Measurements from ENCODE around the gene IL12RB1. TPM values are rescaled to one million over a fixed set of nuclear protein-coding genes. Genes with fewer than 3 reads are reported as not detected.

Gene IL12RB1
- total RNA-seq, 3 donors from 2014 or later (not counting 1 experiment from before 2014, with no cell fraction given) = 90.1 to 105 (median 95.7) TPM

GRCh38 chr19:18072335-18072734, 14.4 kb downstream of the IL12RB1 start:
- TF ChIP-seq CTCF (IDR thresholded peaks at IDR 0.05) = no peak
- Mint-ChIP-seq H3K4me1 (peaks cover 10 to 12% of the 10 kb centered on the region in 2 donors), H3K4me3 (no peak overlapping the region), H3K27ac (no peak overlapping the region), H3K9me3 (no peaks in the 10 kb centered on the region), H3K36me3 (peaks cover 9% of the 10 kb centered on the region), H3K27me3 (ENCODE audit: low read depth in 2 of 2) (no peaks in the 10 kb centered on the region)
- no peak for DNase-seq
- no peak for ATAC-seq
- no peaks in the 10 kb centered on the region for H3K27me3 ChIP-seq (ENCODE audit: control insufficient read depth, insufficient read depth, low read length)
- no peak overlapping the region for H3K4me3 ChIP-seq (ENCODE audit: low read length)
- H3K27ac ChIP-seq (ENCODE audit: low read length) = no peak overlapping the region
- 90% methylated on average over 6 of the region's 6 CpGs for WGBS (ENCODE audit: insufficient coverage)
- H3K9me3 ChIP-seq (ENCODE audit: control insufficient read depth, insufficient read depth, low read length) = no peaks in the 10 kb centered on the region
- H3K36me3 ChIP-seq (ENCODE audit: control insufficient read depth, insufficient read depth, low read length) = peaks cover 52% of the 10 kb centered on the region
- intact Hi-C loops (cut with micrococcal nuclease) = no loop called here
- peaks cover 13% of the 10 kb centered on the region for H3K4me1 ChIP-seq (ENCODE audit: control insufficient read depth, insufficient read depth, low read length)

GRCh38 chr19:18070181-18070580, 16.6 kb downstream of the IL12RB1 start:
- H3K27me3 Mint-ChIP-seq (ENCODE audit: low read depth in 2 of 2) = no peaks in the 10 kb centered on the region
- peaks cover 13% of the 10 kb centered on the region for H3K4me1 ChIP-seq (ENCODE audit: control insufficient read depth, insufficient read depth, low read length)
- no peaks in the 10 kb centered on the region for H3K27me3 ChIP-seq (ENCODE audit: control insufficient read depth, insufficient read depth, low read length)
- no peak overlapping the region for H3K27ac Mint-ChIP-seq
- no peak overlapping the region for H3K4me3 Mint-ChIP-seq
- peaks cover 9% of the 10 kb centered on the region for H3K36me3 Mint-ChIP-seq
- no peaks in the 10 kb centered on the region for H3K9me3 Mint-ChIP-seq
- peaks cover 10 to 12% of the 10 kb centered on the region in 2 donors for H3K4me1 Mint-ChIP-seq
- ATAC-seq (no peak), DNase-seq (no peak)
- no peaks in the 10 kb centered on the region for H3K9me3 ChIP-seq (ENCODE audit: control insufficient read depth, insufficient read depth, low read length)
- intact Hi-C loops (cut with micrococcal nuclease) = no loop called here
- 97% methylated on average over 11 of the region's 11 CpGs for WGBS (ENCODE audit: insufficient coverage)
- TF ChIP-seq CTCF (IDR thresholded peaks at IDR 0.05) = no peak
- H3K27ac ChIP-seq (ENCODE audit: low read length) = no peak overlapping the region
- no peak overlapping the region for H3K4me3 ChIP-seq (ENCODE audit: low read length)
- H3K36me3 ChIP-seq (ENCODE audit: control insufficient read depth, insufficient read depth, low read length) = peaks cover 38% of the 10 kb centered on the region

GRCh38 chr19:18069383-18069782, 17.4 kb downstream of the IL12RB1 start:
- peaks cover 13% of the 10 kb centered on the region for H3K4me1 ChIP-seq (ENCODE audit: control insufficient read depth, insufficient read depth, low read length)
- peaks cover 10 to 12% of the 10 kb centered on the region in 2 donors for H3K4me1 Mint-ChIP-seq
- H3K27ac ChIP-seq (ENCODE audit: low read length) = no peak overlapping the region
- H3K4me3 ChIP-seq (ENCODE audit: low read length) = no peak overlapping the region
- H3K36me3 ChIP-seq (ENCODE audit: control insufficient read depth, insufficient read depth, low read length) = peaks cover 44% of the 10 kb centered on the region
- H3K9me3 ChIP-seq (ENCODE audit: control insufficient read depth, insufficient read depth, low read length) = no peaks in the 10 kb centered on the region
- H3K27me3 Mint-ChIP-seq (ENCODE audit: low read depth in 2 of 2) = no peaks in the 10 kb centered on the region
- H3K9me3 Mint-ChIP-seq = no peaks in the 10 kb centered on the region
- no peak overlapping the region for H3K27ac Mint-ChIP-seq
- WGBS (ENCODE audit: insufficient coverage) = 89% methylated on average over 13 of the region's 15 CpGs
- TF ChIP-seq CTCF (IDR thresholded peaks at IDR 0.05) = no peak
- H3K36me3 Mint-ChIP-seq = peaks cover 9% of the 10 kb centered on the region
- no peak for ATAC-seq
- intact Hi-C loops (cut with micrococcal nuclease) = no loop called here
- H3K27me3 ChIP-seq (ENCODE audit: control insufficient read depth, insufficient read depth, low read length) = no peaks in the 10 kb centered on the region
- H3K4me3 Mint-ChIP-seq = no peak overlapping the region
- DNase-seq = no peak

GRCh38 chr19:18068395-18068794, 18.3 kb downstream of the IL12RB1 start:
- intact Hi-C loops (cut with micrococcal nuclease) = no loop called here
- no peak overlapping the region for H3K27ac Mint-ChIP-seq

More at GRCh38 chr19:18068395-18068794, 18.3 kb downstream of the IL12RB1 start:
- no peak for TF ChIP-seq CTCF (IDR thresholded peaks at IDR 0.05)
- peaks cover 5% of the 10 kb centered on the region in 2 donors for H3K4me1 Mint-ChIP-seq
- H3K9me3 Mint-ChIP-seq = no peaks in the 10 kb centered on the region
- ATAC-seq (no peak), DNase-seq (no peak)
- peaks cover 4% of the 10 kb centered on the region for H3K4me1 ChIP-seq (ENCODE audit: control insufficient read depth, insufficient read depth, low read length)
- H3K27ac ChIP-seq (ENCODE audit: low read length) = no peak overlapping the region
- H3K36me3 Mint-ChIP-seq = peaks cover 3% of the 10 kb centered on the region
- no peak overlapping the region for H3K4me3 Mint-ChIP-seq
- H3K27me3 ChIP-seq (ENCODE audit: control insufficient read depth, insufficient read depth, low read length) = no peaks in the 10 kb centered on the region
- no peaks in the 10 kb centered on the region for H3K9me3 ChIP-seq (ENCODE audit: control insufficient read depth, insufficient read depth, low read length)
- peaks cover 42% of the 10 kb centered on the region for H3K36me3 ChIP-seq (ENCODE audit: control insufficient read depth, insufficient read depth, low read length)
- WGBS (ENCODE audit: insufficient coverage) = 96% methylated on average over 5 of the region's 5 CpGs
- no peak overlapping the region for H3K4me3 ChIP-seq (ENCODE audit: low read length)
- H3K27me3 Mint-ChIP-seq (ENCODE audit: low read depth in 2 of 2) = no peaks in the 10 kb centered on the region

Data from natural killer cell (primary cell).